Measurements from ENCODE around the gene MRPL50. TPM values are rescaled to one million over a fixed set of nuclear protein-coding genes. Genes with fewer than 3 reads are reported as not detected.

The MRPL50 gene
- total and polyA plus RNA-seq, 2 donors (not counting 1 experiment from before 2014, with no cell fraction given), result 4.0 to 18.0 TPM

DNA sequence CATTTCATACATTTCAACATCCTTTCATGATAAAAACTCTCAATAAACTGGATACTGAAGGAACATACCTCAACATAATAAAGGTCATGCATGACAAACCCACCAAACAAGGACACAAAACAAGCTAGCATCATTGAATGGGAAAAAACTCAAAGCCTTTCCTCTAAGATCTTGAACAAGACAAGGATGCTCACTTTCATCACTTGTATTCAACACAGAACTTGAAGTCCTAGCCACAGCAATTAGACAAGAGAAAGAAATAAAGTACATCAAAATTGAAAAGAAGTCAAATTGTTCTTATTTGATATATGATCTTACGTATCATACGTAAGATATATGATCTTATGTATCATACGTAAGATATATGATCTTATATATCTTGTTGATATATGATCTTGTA is 5.3 kb downstream of the MRPL50 start:
- H3K9me3 ChIP-seq (ENCODE audit: control extremely low read depth in 1 of 3, control insufficient read depth in 2 of 3, insufficient read depth in 1 of 3, low read length in 2 of 3), result peaks cover 0 to 3% (median 0%) of the 10 kb centered on the region in 3 donors
- H3K79me2 ChIP-seq (ENCODE audit: control insufficient read depth, insufficient read depth, low read length), result peaks cover 65% of the 10 kb centered on the region
- H3K4me2 ChIP-seq (replicated peaks; ENCODE audit: low read depth, low read length, poor library complexity, severe bottlenecking), result no peak overlapping the region
- Mint-ChIP-seq H3K27me3 (no peaks in the 10 kb centered on the region), H3K4me3 (no peak overlapping the region), H3K27ac (no peak overlapping the region), H3K9me3 (ENCODE audit: insufficient read depth) (peaks cover 10% of the 10 kb centered on the region), H3K4me1 (peaks cover 55% of the 10 kb centered on the region)
- peaks cover 4 to 23% of the 10 kb centered on the region in 2 experiments for H3K36me3 ChIP-seq (replicated peaks in 1 of 2; ENCODE audit: control extremely low read depth in 1 of 2, control insufficient read depth in 1 of 2, extremely low read depth in 1 of 2, insufficient read depth in 2 of 2, low read length in 1 of 2)
- H4K20me1 ChIP-seq (ENCODE audit: control insufficient read depth, insufficient read depth, low read length, poor library complexity, severe bottlenecking), result no peaks in the 10 kb centered on the region
- TF ChIP-seq, protein P1, sequence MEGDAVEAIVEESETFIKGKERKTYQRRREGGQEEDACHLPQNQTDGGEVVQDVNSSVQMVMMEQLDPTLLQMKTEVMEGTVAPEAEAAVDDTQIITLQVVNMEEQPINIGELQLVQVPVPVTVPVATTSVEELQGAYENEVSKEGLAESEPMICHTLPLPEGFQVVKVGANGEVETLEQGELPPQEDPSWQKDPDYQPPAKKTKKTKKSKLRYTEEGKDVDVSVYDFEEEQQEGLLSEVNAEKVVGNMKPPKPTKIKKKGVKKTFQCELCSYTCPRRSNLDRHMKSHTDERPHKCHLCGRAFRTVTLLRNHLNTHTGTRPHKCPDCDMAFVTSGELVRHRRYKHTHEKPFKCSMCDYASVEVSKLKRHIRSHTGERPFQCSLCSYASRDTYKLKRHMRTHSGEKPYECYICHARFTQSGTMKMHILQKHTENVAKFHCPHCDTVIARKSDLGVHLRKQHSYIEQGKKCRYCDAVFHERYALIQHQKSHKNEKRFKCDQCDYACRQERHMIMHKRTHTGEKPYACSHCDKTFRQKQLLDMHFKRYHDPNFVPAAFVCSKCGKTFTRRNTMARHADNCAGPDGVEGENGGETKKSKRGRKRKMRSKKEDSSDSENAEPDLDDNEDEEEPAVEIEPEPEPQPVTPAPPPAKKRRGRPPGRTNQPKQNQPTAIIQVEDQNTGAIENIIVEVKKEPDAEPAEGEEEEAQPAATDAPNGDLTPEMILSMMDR (IDR thresholded peaks at IDR 0.05), result no peak
- TF ChIP-seq EZH2 (IDR thresholded peaks at IDR 0.05; ENCODE audit: borderline replicate concordance, insufficient read depth, low read depth, low read length, poor library complexity, severe bottlenecking), result no peak
- H3K27ac ChIP-seq (ENCODE audit: low read length in 2 of 2), result no peak overlapping the region
- no peaks in the 10 kb centered on the region for H3K27me3 ChIP-seq (replicated peaks in 1 of 4; ENCODE audit: control extremely low read depth in 1 of 4, control insufficient read depth in 3 of 4, insufficient read depth in 4 of 4, low read length in 3 of 4)
- no CpG with 5 or more reads among the region's 3 CpGs for WGBS (ENCODE audit: insufficient coverage)
- H3K4me1 ChIP-seq (ENCODE audit: control insufficient read depth in 2 of 2, insufficient read depth in 2 of 2, low read length in 2 of 2), result peaks cover 5 to 7% of the 10 kb centered on the region in 2 donors
- ATAC-seq (ENCODE audit: low read depth) (no peak), DNase-seq (no peak)
- ChIA-PET CTCF (interaction anchor here (1.7 kb wide), 1 partner anchor 16 kb away, joined by 3 read pairs; no protein-coding TSS in a partner anchor), POLR2A (no interaction called here)
- no peak overlapping the region for H2AFZ ChIP-seq (ENCODE audit: insufficient read depth, low read depth, low read length, poor library complexity, severe bottlenecking)
- intact Hi-C loops (cut with micrococcal nuclease), result no loop called here
- H3K9ac ChIP-seq (ENCODE audit: low read length), result no peak overlapping the region
- no peak overlapping the region for H3K4me3 ChIP-seq (ENCODE audit: control extremely low read depth in 1 of 5, extremely low read depth in 1 of 5, insufficient read depth in 1 of 5, low read depth in 2 of 5, low read length in 4 of 5)

DNA sequence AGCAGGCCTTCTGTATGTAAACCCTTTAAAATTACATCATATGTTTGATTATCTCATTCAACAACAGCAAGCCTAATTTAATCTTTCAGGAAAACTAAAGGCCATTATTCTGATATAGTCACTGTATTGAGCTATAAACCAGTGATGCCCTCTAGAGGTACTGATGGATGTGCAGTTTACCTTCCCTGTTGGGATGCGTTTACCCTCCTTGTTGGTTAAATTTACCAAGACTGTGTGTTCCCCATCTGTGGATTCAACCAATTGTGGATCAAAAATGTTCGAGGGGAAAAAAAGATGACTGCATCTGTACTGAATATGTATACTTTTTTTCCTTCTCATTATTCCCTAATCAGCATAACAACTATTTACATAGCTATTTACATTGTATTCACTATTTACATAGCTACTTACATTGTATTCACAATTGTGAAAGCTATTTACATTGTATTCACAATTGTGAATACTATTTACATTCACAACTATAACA is 9.9 kb downstream of the MRPL50 start:
- Histone ChIP-seq H3K4me2 (replicated peaks; ENCODE audit: low read depth, low read length, poor library complexity, severe bottlenecking) (no peak overlapping the region), H3K27me3 (replicated peaks in 1 of 4; ENCODE audit: control extremely low read depth in 1 of 4, control insufficient read depth in 3 of 4, insufficient read depth in 4 of 4, low read length in 3 of 4) (no peaks in the 10 kb centered on the region), H3K9ac (ENCODE audit: low read length) (no peak overlapping the region), H3K79me2 (ENCODE audit: control insufficient read depth, insufficient read depth, low read length) (peaks cover 19% of the 10 kb centered on the region), H4K20me1 (ENCODE audit: control insufficient read depth, insufficient read depth, low read length, poor library complexity, severe bottlenecking) (no peaks in the 10 kb centered on the region), H3K4me3 (ENCODE audit: control extremely low read depth in 1 of 5, extremely low read depth in 1 of 5, insufficient read depth in 1 of 5, low read depth in 2 of 5, low read length in 4 of 5) (no peak overlapping the region), H2AFZ (ENCODE audit: insufficient read depth, low read depth, low read length, poor library complexity, severe bottlenecking) (no peak overlapping the region), H3K36me3 (replicated peaks in 1 of 2; ENCODE audit: control extremely low read depth in 1 of 2, control insufficient read depth in 1 of 2, extremely low read depth in 1 of 2, insufficient read depth in 2 of 2, low read length in 1 of 2) (peaks cover 3 to 23% of the 10 kb centered on the region in 2 experiments), H3K27ac (ENCODE audit: low read length in 2 of 2) (no peak overlapping the region), H3K9me3 (ENCODE audit: control extremely low read depth in 1 of 3, control insufficient read depth in 2 of 3, insufficient read depth in 1 of 3, low read length in 2 of 3) (peaks cover 0 to 9% (median 0%) of the 10 kb centered on the region in 3 donors), H3K4me1 (ENCODE audit: control insufficient read depth in 2 of 2, insufficient read depth in 2 of 2, low read length in 2 of 2) (no peaks in the 10 kb centered on the region)
- DNase-seq (no peak), ATAC-seq (ENCODE audit: low read depth) (no peak)
- intact Hi-C loops (cut with micrococcal nuclease), result no loop called here
- Mint-ChIP-seq H3K27ac (no peak overlapping the region), H3K27me3 (no peaks in the 10 kb centered on the region), H3K4me3 (no peak overlapping the region), H3K9me3 (ENCODE audit: insufficient read depth) (peaks cover 13% of the 10 kb centered on the region), H3K4me1 (peaks cover 22% of the 10 kb centered on the region)
- CTCF ChIA-PET, result interaction anchor here (1.2 to 2.4 kb wide), 3 partner anchors 10 to 77 kb away, joined by 3 to 10 read pairs (median 5); partner anchors contain the start of genes MRPL50 and ZNF189
- POLR2A ChIA-PET, result no interaction called here
- TF ChIP-seq, protein P1 (IDR thresholded peaks at IDR 0.05), result no peak
- TF ChIP-seq EZH2 (IDR thresholded peaks at IDR 0.05; ENCODE audit: borderline replicate concordance, insufficient read depth, low read depth, low read length, poor library complexity, severe bottlenecking), result no peak
- WGBS (ENCODE audit: insufficient coverage), result no CpG with 5 or more reads among the region's 2 CpGs

All from B cell (primary cell).